ENCODE measurements around the gene TESPA1. TPM values are rescaled to one million over a fixed set of nuclear protein-coding genes. Genes with fewer than 3 reads are reported as not detected.

TESPA1 gene
- total and polyA plus RNA-seq, 2 of the 8 experiments (the other 6 are each of a cell fraction or from before 2014, with no cell fraction given), result not detected

GRCh38 chr12:54932691-54933090 is 51.9 kb downstream of the TESPA1 start:
- Histone ChIP-seq H2BK15ac (ENCODE audit: low read length) (no peak overlapping the region), H3K27ac (ENCODE audit: low read depth, low read length) (no peak overlapping the region), H4K20me1 (replicated peaks in 1 of 2; ENCODE audit: control insufficient read depth in 1 of 2, insufficient read depth in 2 of 2, low read length in 2 of 2) (no peaks in the 10 kb centered on the region), H3K4me1 (replicated peaks in 1 of 4; ENCODE audit: control insufficient read depth in 3 of 4, insufficient read depth in 4 of 4, low read length in 3 of 4) (no peaks in the 10 kb centered on the region), H4K91ac (replicated peaks; ENCODE audit: insufficient read length, low read length) (no peak overlapping the region), H2BK20ac (ENCODE audit: low read length) (no peak overlapping the region), H4K5ac (ENCODE audit: insufficient read length, low read depth, low read length) (no peak overlapping the region), H2BK120ac (replicated peaks; ENCODE audit: low read depth, low read length) (no peak overlapping the region), H3K18ac (ENCODE audit: extremely low read depth, low read length) (no peak overlapping the region), H3K23ac (ENCODE audit: insufficient read length) (no peak overlapping the region), H3K9me3 (ENCODE audit: insufficient read depth in 2 of 2, low read depth in 1 of 2, low read length in 1 of 2) (peaks cover 5 to 6% of the 10 kb centered on the region in 2 experiments; a peak in 1 of 4 replicates), H4K8ac (ENCODE audit: extremely low read depth, insufficient read depth, low read length) (no peak overlapping the region), H3K23me2 (ENCODE audit: low read depth, low read length) (no peaks in the 10 kb centered on the region), H2BK12ac (ENCODE audit: low read depth, low read length) (no peak overlapping the region), H3K36me3 (ENCODE audit: control insufficient read depth in 2 of 4, insufficient read depth in 4 of 4, low read length in 3 of 4) (no peaks in the 10 kb centered on the region; a peak in 1 of 8 replicates), H2AK5ac (ENCODE audit: low read depth, low read length) (no peak overlapping the region), H3K4me3 (ENCODE audit: extremely low read depth in 1 of 4, insufficient read depth in 2 of 4, low read depth in 3 of 4, low read length in 4 of 4) (no peak overlapping the region), H3K27me3 (replicated peaks in 1 of 4; ENCODE audit: control insufficient read depth in 3 of 4, extremely low read depth in 1 of 4, insufficient read depth in 3 of 4, low read length in 3 of 4) (no peaks in the 10 kb centered on the region; a peak in 1 of 7 replicates), H3K4ac (replicated peaks; ENCODE audit: insufficient read length, low read depth, low read length) (no peak overlapping the region), H3K56ac (replicated peaks; ENCODE audit: insufficient read length, low read depth, low read length) (no peak overlapping the region), H3K79me2 (ENCODE audit: control insufficient read depth in 1 of 2, insufficient read depth in 2 of 2, low read length in 2 of 2) (no peaks in the 10 kb centered on the region), H3K9ac (replicated peaks in 1 of 4; ENCODE audit: extremely low read depth in 1 of 4, low read depth in 3 of 4, low read length in 3 of 4) (no peak overlapping the region), H3K79me1 (ENCODE audit: low read depth, low read length) (no peaks in the 10 kb centered on the region), H3K4me2 (ENCODE audit: insufficient read depth in 1 of 2, low read depth in 2 of 2, low read length in 2 of 2) (no peak overlapping the region), H2AFZ (ENCODE audit: low read length) (no peak overlapping the region), H3K14ac (ENCODE audit: insufficient read length) (no peak overlapping the region), H2BK5ac (ENCODE audit: low read depth, low read length) (no peak overlapping the region)
- DNase-seq (ENCODE audit: low read depth in 1 of 2, low spot score in 2 of 2) (no peak), FAIRE-seq (no peak)
- no peak for TF ChIP-seq TAF1 (IDR thresholded peaks at IDR 0.05; ENCODE audit: low read depth, low read length)
- no peak for TF ChIP-seq EGR1 (IDR thresholded peaks at IDR 0.05; ENCODE audit: borderline replicate concordance, low read depth, low read length)
- no peak for TF ChIP-seq CTCF (IDR thresholded peaks at IDR 0.05; ENCODE audit: control extremely low read depth in 1 of 3, insufficient read depth in 1 of 3, low read depth in 1 of 3, low read length in 3 of 3)
- TF ChIP-seq SUZ12 (IDR thresholded peaks at IDR 0.05; ENCODE audit: low read length), result no peak
- TF ChIP-seq, protein P1, sequence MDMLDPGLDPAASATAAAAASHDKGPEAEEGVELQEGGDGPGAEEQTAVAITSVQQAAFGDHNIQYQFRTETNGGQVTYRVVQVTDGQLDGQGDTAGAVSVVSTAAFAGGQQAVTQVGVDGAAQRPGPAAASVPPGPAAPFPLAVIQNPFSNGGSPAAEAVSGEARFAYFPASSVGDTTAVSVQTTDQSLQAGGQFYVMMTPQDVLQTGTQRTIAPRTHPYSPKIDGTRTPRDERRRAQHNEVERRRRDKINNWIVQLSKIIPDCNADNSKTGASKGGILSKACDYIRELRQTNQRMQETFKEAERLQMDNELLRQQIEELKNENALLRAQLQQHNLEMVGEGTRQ (IDR thresholded peaks at IDR 0.05; ENCODE audit: low read length), result no peak
- ChIA-PET CTCF (ENCODE audit: partially characterized antibody) (no interaction called here), POLR2A (ENCODE audit: partially characterized antibody) (no interaction called here)
- WGBS, 2 experiments (ENCODE audit: extremely low coverage in 1 of 2, insufficient coverage in 1 of 2, insufficient read length in 1 of 2, insufficient replicate concordance in 2 of 2, low coverage in 1 of 2, low lambda C conversion rate in 2 of 2, missing lambda C conversion rate in 1 of 2), result 89% methylated on average over 2 of the region's 2 CpGs; no CpG with 5 or more reads in 1 of the 2 experiments
